SH-SY5Y (cell line): Measurements from ENCODE around the gene NCKIPSD.

Experiments
- GATA2 ChIP-seq: IDR thresholded peaks from 2 replicates; pipeline ENCODE4 v1.6.1; 2011; ENCODE audit warnings: mild to moderate bottlenecking, low read depth, low read length
- GATA3 ChIP-seq: IDR thresholded peaks from 2 replicates; pipeline ENCODE4 v1.6.1; 2011; ENCODE audit warnings: low read depth, mild to moderate bottlenecking, low read length, moderate library complexity

DNA sequence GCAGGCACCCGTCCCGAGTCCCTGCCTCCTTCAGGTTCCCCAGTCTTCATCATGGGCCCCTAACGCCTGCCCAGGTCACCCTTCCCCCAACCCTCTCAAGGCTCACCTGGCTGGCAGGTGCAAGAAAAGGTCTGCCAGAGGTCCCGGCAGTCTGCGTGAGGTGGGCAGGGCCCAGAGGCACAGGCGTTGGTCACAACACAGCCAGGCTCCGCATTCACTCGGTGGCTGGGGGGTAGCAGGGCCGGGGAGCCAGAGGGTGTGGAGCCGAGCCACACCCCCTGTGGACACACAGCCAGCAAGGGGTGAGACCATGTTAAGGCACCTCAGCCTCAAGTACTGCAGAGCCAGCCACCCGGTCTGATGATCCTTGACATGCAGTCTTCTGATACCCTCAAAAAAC lies 33.9 kb downstream of the NCKIPSD start:
- no peak for TF ChIP-seq GATA2
- TF ChIP-seq GATA3 = no peak
